ENCODE results near the gene PPP1R15A. TPM values are rescaled to one million over a fixed set of nuclear protein-coding genes. Genes with fewer than 3 reads are reported as not detected.
A peak's percentile ranks its signal among the peaks of the same experiment; 100 is the strongest.

PPP1R15A gene
- total RNA-seq: 10 to 100 TPM; 56.9 to 59.9 TPM
- polyA plus RNA-seq: 10 to 100 TPM; 17.2 to 47.3 (median 43.1) TPM
- 293 to 2,326 (median 354) reads per million in 6 experiments for total RNA-seq

- Mint-ChIP-seq H3K9me3 (no peaks in the 10 kb centered on the region), H3K4me1 (peaks cover 29 to 45% (median 41%) of the 10 kb centered on the region in 4 donors), H3K27ac (peak within 1 kb of the TSS; percentile 94 to 100 (median 100)), H3K36me3 (peaks cover 0 to 39% (median 7%) of the 10 kb centered on the region in 3 donors), H3K27me3 (peaks cover 0 to 5% (median 0%) of the 10 kb centered on the region in 5 donors), H3K4me3 (peak within 1 kb of the TSS; percentile 95 to 100 (median 98))
- POLR2A ChIA-PET: interaction anchor here (0.5 to 3.5 kb wide), 11 partner anchors 9 to 99 kb away, joined by 3 to 28 read pairs (median 5); partner anchors contain the start of genes FTL and NUCB1
- DNase-seq: peak; percentile 88 to 100 (median 98)
- ATAC-seq: peak; percentile 35 to 42
Observed at GRCh38 chr19:48872182-48872883, at the start of gene PPP1R15A. PPP1R15A (plus strand) TSS chr19:48872421; CDS start chr19:48873234, 813 bp downstream.

GRCh38 chr19:48822514-48822913 is 49.7 kb upstream of the PPP1R15A start:
- H3K27ac Mint-ChIP-seq: no peak overlapping the region
- H3K4me3 Mint-ChIP-seq: no peak overlapping the region

GRCh38 chr19:48826606-48827020 is 45.6 kb upstream of the PPP1R15A start:
- ATAC-seq (no peak), DNase-seq (no peak)
- no peaks in the 10 kb centered on the region for H3K4me1 Mint-ChIP-seq
- POLR2A ChIA-PET: no interaction called here
- H3K36me3 Mint-ChIP-seq: peaks cover 0 to 2% (median 1%) of the 10 kb centered on the region in 3 donors
- no peaks in the 10 kb centered on the region for H3K27me3 Mint-ChIP-seq
- no peaks in the 10 kb centered on the region for H3K9me3 Mint-ChIP-seq
- H3K4me3 Mint-ChIP-seq: no peak overlapping the region
- no peak overlapping the region for H3K27ac Mint-ChIP-seq

More at GRCh38 chr19:48822514-48822913, 49.7 kb upstream of the PPP1R15A start:
- Mint-ChIP-seq H3K4me1 (no peaks in the 10 kb centered on the region), H3K27me3 (no peaks in the 10 kb centered on the region), H3K36me3 (peaks cover 0 to 1% (median 0%) of the 10 kb centered on the region in 3 donors), H3K9me3 (no peaks in the 10 kb centered on the region)
- DNase-seq (no peak), ATAC-seq (no peak)
- POLR2A ChIA-PET: no interaction called here

- DNase-seq (no peak), ATAC-seq (no peak)
- Mint-ChIP-seq H3K36me3 (peaks cover 0 to 5% (median 1%) of the 10 kb centered on the region in 3 donors), H3K9me3 (no peaks in the 10 kb centered on the region), H3K27ac (no peak overlapping the region), H3K4me1 (peaks cover 2 to 6% (median 4%) of the 10 kb centered on the region in 4 donors), H3K27me3 (no peaks in the 10 kb centered on the region), H3K4me3 (no peak overlapping the region)
- POLR2A ChIA-PET: no interaction called here
Observed at GRCh38 chr19:48830088-48830487, 42.1 kb upstream of the PPP1R15A start.

- peaks cover 0 to 2% (median 0%) of the 10 kb centered on the region in 5 donors for H3K27me3 Mint-ChIP-seq
- POLR2A ChIA-PET: interaction anchor here (0.6 kb wide), 1 partner anchor 697 kb away, joined by 4 read pairs; the partner anchor contains the start of gene RCN3
- H3K36me3 Mint-ChIP-seq: peaks cover 0 to 5% (median 1%) of the 10 kb centered on the region in 3 donors
- no peak overlapping the region for H3K27ac Mint-ChIP-seq
- no peak for ATAC-seq
- H3K9me3 Mint-ChIP-seq: no peaks in the 10 kb centered on the region
- H3K4me1 Mint-ChIP-seq: peaks cover 8 to 12% (median 11%) of the 10 kb centered on the region in 4 donors
- H3K4me3 Mint-ChIP-seq: no peak overlapping the region
- DNase-seq: no peak
Observed at GRCh38 chr19:48830965-48831364, 41.3 kb upstream of the PPP1R15A start.

- DNase-seq: no peak
- H3K4me1 Mint-ChIP-seq: peaks cover 17 to 31% (median 23%) of the 10 kb centered on the region in 4 donors
- peaks cover 0 to 2% (median 0%) of the 10 kb centered on the region in 5 donors for H3K27me3 Mint-ChIP-seq
- peaks cover 0 to 5% (median 0%) of the 10 kb centered on the region in 3 donors for H3K36me3 Mint-ChIP-seq
- no peaks in the 10 kb centered on the region for H3K9me3 Mint-ChIP-seq
- ATAC-seq: no peak
- peak overlapping the region in 1 of 10 donors; percentile 26 for H3K4me3 Mint-ChIP-seq
- POLR2A ChIA-PET: no interaction called here
- no peak overlapping the region for H3K27ac Mint-ChIP-seq
Observed at GRCh38 chr19:48833049-48833448, 39.2 kb upstream of the PPP1R15A start.

- no peak for ATAC-seq
Observed at GRCh38 chr19:48833977-48834376, 38.2 kb upstream of the PPP1R15A start.

GRCh38 chr19:48835734-48836088 is 36.5 kb upstream of the PPP1R15A start:
- peaks cover 0 to 2% (median 0%) of the 10 kb centered on the region in 5 donors for H3K27me3 Mint-ChIP-seq
- DNase-seq (peak; percentile 87 to 96 (median 91)), ATAC-seq (peak; percentile 82 to 88)
- H3K36me3 Mint-ChIP-seq: peaks cover 0 to 5% (median 0%) of the 10 kb centered on the region in 3 donors
- peaks cover 17 to 31% (median 23%) of the 10 kb centered on the region in 4 donors for H3K4me1 Mint-ChIP-seq
- peak overlapping the region; percentile 79 to 94 (median 89) for H3K4me3 Mint-ChIP-seq
- POLR2A ChIA-PET: interaction anchor here (0.9 to 4.7 kb wide), 3 partner anchors 14 to 45 kb away, joined by 3 to 21 read pairs (median 3); no protein-coding TSS in a partner anchor
- H3K9me3 Mint-ChIP-seq: no peaks in the 10 kb centered on the region
- peak overlapping the region; percentile 58 to 95 (median 84) for H3K27ac Mint-ChIP-seq

More at GRCh38 chr19:48833977-48834376, 38.2 kb upstream of the PPP1R15A start:
- peaks cover 17 to 31% (median 23%) of the 10 kb centered on the region in 4 donors for H3K4me1 Mint-ChIP-seq
- peaks cover 0 to 5% (median 0%) of the 10 kb centered on the region in 3 donors for H3K36me3 Mint-ChIP-seq
- DNase-seq: no peak
- POLR2A ChIA-PET: no interaction called here
- H3K27me3 Mint-ChIP-seq: peaks cover 0 to 2% (median 0%) of the 10 kb centered on the region in 5 donors
- H3K27ac Mint-ChIP-seq: peak overlapping the region in 6 of 10 donors; percentile 15 to 83 (median 64)
- peak overlapping the region in 6 of 10 donors; percentile 6 to 75 (median 48) for H3K4me3 Mint-ChIP-seq
- H3K9me3 Mint-ChIP-seq: no peaks in the 10 kb centered on the region

GRCh38 chr19:48836089-48837017 is 35.9 kb upstream of the PPP1R15A start, which contains the start of gene HSD17B14:
HSD17B14 (minus strand) TSS chr19:48836491; CDS start chr19:48836411, 80 bp downstream.
- peaks cover 0 to 2% (median 0%) of the 10 kb centered on the region in 5 donors for H3K27me3 Mint-ChIP-seq
- peak within 1 kb of the TSS; percentile 79 to 94 (median 90) for H3K4me3 Mint-ChIP-seq
- no peaks in the 10 kb centered on the region for H3K9me3 Mint-ChIP-seq
- ATAC-seq: peak; percentile 8 to 26
- no peak for DNase-seq
- POLR2A ChIA-PET: interaction anchor here (0.9 to 4.7 kb wide), 7 partner anchors 13 to 472 kb away, joined by 3 to 21 read pairs (median 3); partner anchors contain the start of genes CA11, FTL, SYNGR4 and TMEM143
- peaks cover 17 to 31% (median 23%) of the 10 kb centered on the region in 4 donors for H3K4me1 Mint-ChIP-seq
- peak within 1 kb of the TSS; percentile 76 to 95 (median 89) for H3K27ac Mint-ChIP-seq
- H3K36me3 Mint-ChIP-seq: peaks cover 0 to 5% (median 0%) of the 10 kb centered on the region in 3 donors

GRCh38 chr19:48837051-48837524 is 35.1 kb upstream of the PPP1R15A start:
- Mint-ChIP-seq H3K9me3 (no peaks in the 10 kb centered on the region), H3K27ac (peak overlapping the region; percentile 73 to 93 (median 88)), H3K4me1 (peaks cover 17 to 31% (median 23%) of the 10 kb centered on the region in 4 donors), H3K4me3 (peak overlapping the region; percentile 79 to 94 (median 90)), H3K36me3 (peaks cover 0 to 3% (median 0%) of the 10 kb centered on the region in 3 donors), H3K27me3 (peaks cover 0 to 2% (median 0%) of the 10 kb centered on the region in 5 donors)
- DNase-seq (peak; percentile 68 to 90 (median 85)), ATAC-seq (peak; percentile 87 to 93)
- POLR2A ChIA-PET: interaction anchor here (1.0 to 4.7 kb wide), 5 partner anchors 42 to 473 kb away, joined by 3 to 21 read pairs (median 3); partner anchors contain the start of genes CA11, FTL, SYNGR4 and TMEM143

GRCh38 chr19:48837687-48838086 is 34.5 kb upstream of the PPP1R15A start:
- POLR2A ChIA-PET: interaction anchor here (0.5 to 4.7 kb wide), 6 partner anchors 43 to 512 kb away, joined by 3 to 21 read pairs (median 3); partner anchors contain the start of genes CA11, SYNGR4 and TMEM143
- Mint-ChIP-seq H3K27me3 (peaks cover 0 to 2% (median 0%) of the 10 kb centered on the region in 5 donors), H3K4me3 (peak overlapping the region; percentile 25 to 90 (median 64)), H3K27ac (peak overlapping the region in 4 of 10 donors; percentile 45 to 77 (median 68)), H3K9me3 (no peaks in the 10 kb centered on the region), H3K36me3 (no peaks in the 10 kb centered on the region), H3K4me1 (peaks cover 19 to 35% (median 24%) of the 10 kb centered on the region in 4 donors)
- DNase-seq: no peak
- no peak for ATAC-seq
